LNCaP clone FGC (cell line): ENCODE results near the gene SRGAP3.

Source experiments
- DNase-seq: peaks from one replicate; pipeline ENCODE4 v3.0.0-alpha.2; 2011; ENCODE audit warnings: low read depth
- H3K4me3 ChIP-seq: 2 replicates; pipeline ENCODE4 v1.5.1; 2011; ENCODE audit warnings: mild to moderate bottlenecking, low read depth, low read length, control low read depth
- CTCF ChIP-seq: IDR thresholded peaks from 2 replicates; pipeline ENCODE4 v1.5.1; 2012; ENCODE audit warnings: mild to moderate bottlenecking; ENCODE audit not compliant: control insufficient read depth, insufficient read depth; ENCODE audit errors: extremely low read depth

SRGAP3 gene

GRCh38 chr3:9247361-9247940, 2.0 kb downstream of the SRGAP3 start:
- TF ChIP-seq CTCF = no peak
- H3K4me3 ChIP-seq = no peak overlapping the region
- no peak for DNase-seq

- H3K4me3 ChIP-seq = no peak overlapping the region
- no peak for DNase-seq
- no peak for TF ChIP-seq CTCF
Observed at GRCh38 chr3:9246189-9246588, 3.3 kb downstream of the SRGAP3 start.

GRCh38 chr3:9244495-9245183, 4.8 kb downstream of the SRGAP3 start:
- TF ChIP-seq CTCF = no peak
- DNase-seq = peak; percentile 13
- H3K4me3 ChIP-seq = no peak overlapping the region

GRCh38 chr3:9241956-9242355, 7.5 kb downstream of the SRGAP3 start:
- no peak overlapping the region for H3K4me3 ChIP-seq
- DNase-seq = no peak
- TF ChIP-seq CTCF = no peak

GRCh38 chr3:9239680-9240079, 9.8 kb downstream of the SRGAP3 start:
- no peak for TF ChIP-seq CTCF
- no peak overlapping the region for H3K4me3 ChIP-seq
- no peak for DNase-seq

- TF ChIP-seq CTCF = no peak
- no peak for DNase-seq
- H3K4me3 ChIP-seq = no peak overlapping the region
Observed at GRCh38 chr3:9238721-9239295, 10.6 kb downstream of the SRGAP3 start.
